ENCODE measurements around the gene DENND6B. TPM values are rescaled to one million over a fixed set of nuclear protein-coding genes. Genes with fewer than 3 reads are reported as not detected.

The DENND6B gene
- total RNA-seq, 1 experiment from 2014 or later = 2.5 TPM

DNA sequence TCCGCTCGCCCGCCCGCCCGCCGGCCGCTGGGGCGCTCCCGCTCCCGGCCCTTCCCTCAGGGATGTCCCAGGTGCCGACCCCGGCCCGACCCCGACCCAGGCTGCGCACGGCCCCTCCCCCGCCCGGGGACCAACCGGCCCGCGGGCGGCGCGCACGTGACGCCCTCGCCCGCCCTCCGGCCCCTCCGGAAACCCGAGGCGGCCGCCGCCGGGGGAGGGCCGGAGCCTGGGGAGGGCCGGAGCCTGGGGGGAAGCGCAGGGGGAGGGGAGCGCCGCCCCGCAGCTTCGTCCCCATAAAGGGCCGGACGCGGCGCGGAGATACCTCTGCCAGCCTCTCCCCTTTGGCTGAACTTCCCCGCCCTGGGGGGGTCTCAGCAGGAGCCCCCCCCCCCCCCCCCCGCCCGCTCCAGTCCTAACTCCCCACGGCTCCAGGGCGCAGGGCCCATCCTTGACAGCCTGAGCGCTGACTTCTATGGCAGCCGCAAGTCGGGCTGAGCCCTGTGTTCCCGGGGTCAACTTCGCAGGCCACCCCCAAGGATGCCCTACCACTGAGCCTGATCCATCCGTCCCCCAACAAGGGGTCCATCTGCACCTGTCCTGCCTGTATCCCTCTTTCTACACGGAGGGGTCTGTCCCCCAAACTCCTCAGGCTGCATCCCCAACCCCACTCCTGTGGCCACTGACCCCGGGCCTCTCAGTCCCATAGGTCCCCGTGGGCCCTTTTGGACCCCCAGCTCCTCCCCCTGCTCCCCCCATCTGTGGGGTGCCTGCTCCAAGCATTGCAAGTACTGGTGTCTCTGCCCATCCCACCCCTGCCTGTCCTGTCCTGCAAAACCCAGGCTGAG, 65.0 kb downstream of the DENND6B start, which contains the start of gene MAPK12 (continued):
- TF ChIP-seq FOXK1 (CRISPR knock-in tag; IDR thresholded peaks at IDR 0.05) = no peak

DNA sequence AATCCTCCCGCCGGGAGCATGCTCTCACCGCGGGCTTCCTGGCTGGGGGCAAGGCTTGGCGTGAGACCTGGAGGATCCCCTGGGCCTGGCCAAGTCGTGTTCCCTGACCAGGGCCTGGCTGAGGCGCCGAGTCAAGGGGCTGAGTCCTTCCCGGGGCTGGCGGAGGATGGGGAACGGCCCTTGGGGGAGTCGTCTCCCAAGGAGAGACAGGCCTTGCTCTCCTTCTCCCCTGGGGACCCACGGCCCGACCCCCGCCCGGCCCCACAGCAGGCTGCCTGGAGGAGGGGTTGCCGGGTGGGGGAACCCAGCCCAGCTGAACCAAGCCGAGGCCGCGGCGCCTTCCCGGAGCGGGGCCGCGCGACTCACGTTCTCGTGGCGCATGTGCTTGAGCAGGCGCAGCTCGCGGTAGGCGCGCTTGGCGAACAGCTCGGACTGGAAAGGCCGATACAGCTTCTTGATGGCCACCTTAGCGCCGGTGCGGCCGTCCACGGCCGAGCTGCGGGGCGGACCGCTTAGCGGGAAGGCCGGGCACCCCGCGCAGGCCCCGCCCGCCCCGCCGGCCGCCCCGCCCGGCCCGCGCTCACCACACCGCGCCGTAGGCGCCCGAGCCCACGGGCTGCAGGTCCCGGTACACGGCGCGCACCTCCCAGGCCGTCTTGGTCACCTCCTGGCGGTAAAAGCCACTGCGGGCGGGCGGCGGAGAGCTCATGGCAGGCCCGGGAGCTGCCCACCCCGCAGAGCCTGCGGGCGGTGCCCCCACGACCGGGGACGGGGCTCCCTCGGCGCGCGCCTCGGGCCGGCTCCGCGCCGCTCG, 65.8 kb downstream of the DENND6B start:
- ATAC-seq (peak; percentile 14), DNase-seq (ENCODE audit: low spot score) (peak; percentile 43)
- Mint-ChIP-seq H3K27ac (no peak overlapping the region), H3K9me3 (no peaks in the 10 kb centered on the region), H3K27me3 (ENCODE audit: low read depth) (peaks cover 16% of the 10 kb centered on the region), H3K4me1 (peaks cover 8% of the 10 kb centered on the region), H3K4me3 (peak overlapping the region; percentile 54), H3K36me3 (no peaks in the 10 kb centered on the region)
- ChIA-PET CTCF (interaction anchor here (0.6 to 3.7 kb wide), 10 partner anchors 8 to 205 kb away, joined by 3 to 21 read pairs (median 5); partner anchors contain the start of genes DENND6B and HDAC10), POLR2A (no interaction called here)
- TF ChIP-seq CREM (CRISPR knock-in tag; IDR thresholded peaks at IDR 0.05) (no peak), ZNF423 (CRISPR knock-in tag; IDR thresholded peaks at IDR 0.05) (0 out of 2 replicates have a peak, but pooled peaks have one; percentile 3), SMAD3 (CRISPR knock-in tag; IDR thresholded peaks at IDR 0.05; ENCODE audit: borderline replicate concordance) (0 out of 2 replicates have a peak, but pooled peaks have one; percentile 43), ZNF121 (CRISPR knock-in tag; IDR thresholded peaks at IDR 0.05) (no peak), ZNF219 (CRISPR knock-in tag; IDR thresholded peaks at IDR 0.05; ENCODE audit: borderline replicate concordance) (no peak), TEAD1 (CRISPR knock-in tag; IDR thresholded peaks at IDR 0.05) (0 out of 2 replicates have a peak, but pooled peaks have one; percentile 14)
- TF ChIP-seq, protein P1, sequence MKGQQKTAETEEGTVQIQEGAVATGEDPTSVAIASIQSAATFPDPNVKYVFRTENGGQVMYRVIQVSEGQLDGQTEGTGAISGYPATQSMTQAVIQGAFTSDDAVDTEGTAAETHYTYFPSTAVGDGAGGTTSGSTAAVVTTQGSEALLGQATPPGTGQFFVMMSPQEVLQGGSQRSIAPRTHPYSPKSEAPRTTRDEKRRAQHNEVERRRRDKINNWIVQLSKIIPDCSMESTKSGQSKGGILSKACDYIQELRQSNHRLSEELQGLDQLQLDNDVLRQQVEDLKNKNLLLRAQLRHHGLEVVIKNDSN (CRISPR knock-in tag; IDR thresholded peaks at IDR 0.05) = peak; percentile 46; the same call in 1 of the 2 replicates
- TF ChIP-seq, protein P2, sequence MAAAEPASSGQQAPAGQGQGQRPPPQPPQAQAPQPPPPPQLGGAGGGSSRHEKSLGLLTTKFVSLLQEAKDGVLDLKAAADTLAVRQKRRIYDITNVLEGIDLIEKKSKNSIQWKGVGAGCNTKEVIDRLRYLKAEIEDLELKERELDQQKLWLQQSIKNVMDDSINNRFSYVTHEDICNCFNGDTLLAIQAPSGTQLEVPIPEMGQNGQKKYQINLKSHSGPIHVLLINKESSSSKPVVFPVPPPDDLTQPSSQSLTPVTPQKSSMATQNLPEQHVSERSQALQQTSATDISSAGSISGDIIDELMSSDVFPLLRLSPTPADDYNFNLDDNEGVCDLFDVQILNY (CRISPR knock-in tag; IDR thresholded peaks at IDR 0.05) = 0 out of 2 replicates have a peak, but pooled peaks have one; percentile 15
- TF ChIP-seq, protein P3, sequence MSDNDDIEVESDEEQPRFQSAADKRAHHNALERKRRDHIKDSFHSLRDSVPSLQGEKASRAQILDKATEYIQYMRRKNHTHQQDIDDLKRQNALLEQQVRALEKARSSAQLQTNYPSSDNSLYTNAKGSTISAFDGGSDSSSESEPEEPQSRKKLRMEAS (CRISPR knock-in tag; IDR thresholded peaks at IDR 0.05) = peak; percentile 58; the same call in 1 of the 2 replicates
- TF ChIP-seq, protein P4, sequence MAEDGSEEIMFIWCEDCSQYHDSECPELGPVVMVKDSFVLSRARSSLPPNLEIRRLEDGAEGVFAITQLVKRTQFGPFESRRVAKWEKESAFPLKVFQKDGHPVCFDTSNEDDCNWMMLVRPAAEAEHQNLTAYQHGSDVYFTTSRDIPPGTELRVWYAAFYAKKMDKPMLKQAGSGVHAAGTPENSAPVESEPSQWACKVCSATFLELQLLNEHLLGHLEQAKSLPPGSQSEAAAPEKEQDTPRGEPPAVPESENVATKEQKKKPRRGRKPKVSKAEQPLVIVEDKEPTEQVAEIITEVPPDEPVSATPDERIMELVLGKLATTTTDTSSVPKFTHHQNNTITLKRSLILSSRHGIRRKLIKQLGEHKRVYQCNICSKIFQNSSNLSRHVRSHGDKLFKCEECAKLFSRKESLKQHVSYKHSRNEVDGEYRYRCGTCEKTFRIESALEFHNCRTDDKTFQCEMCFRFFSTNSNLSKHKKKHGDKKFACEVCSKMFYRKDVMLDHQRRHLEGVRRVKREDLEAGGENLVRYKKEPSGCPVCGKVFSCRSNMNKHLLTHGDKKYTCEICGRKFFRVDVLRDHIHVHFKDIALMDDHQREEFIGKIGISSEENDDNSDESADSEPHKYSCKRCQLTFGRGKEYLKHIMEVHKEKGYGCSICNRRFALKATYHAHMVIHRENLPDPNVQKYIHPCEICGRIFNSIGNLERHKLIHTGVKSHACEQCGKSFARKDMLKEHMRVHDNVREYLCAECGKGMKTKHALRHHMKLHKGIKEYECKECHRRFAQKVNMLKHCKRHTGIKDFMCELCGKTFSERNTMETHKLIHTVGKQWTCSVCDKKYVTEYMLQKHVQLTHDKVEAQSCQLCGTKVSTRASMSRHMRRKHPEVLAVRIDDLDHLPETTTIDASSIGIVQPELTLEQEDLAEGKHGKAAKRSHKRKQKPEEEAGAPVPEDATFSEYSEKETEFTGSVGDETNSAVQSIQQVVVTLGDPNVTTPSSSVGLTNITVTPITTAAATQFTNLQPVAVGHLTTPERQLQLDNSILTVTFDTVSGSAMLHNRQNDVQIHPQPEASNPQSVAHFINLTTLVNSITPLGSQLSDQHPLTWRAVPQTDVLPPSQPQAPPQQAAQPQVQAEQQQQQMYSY (CRISPR knock-in tag; IDR thresholded peaks at IDR 0.05) = no peak
- TF ChIP-seq, protein P5, sequence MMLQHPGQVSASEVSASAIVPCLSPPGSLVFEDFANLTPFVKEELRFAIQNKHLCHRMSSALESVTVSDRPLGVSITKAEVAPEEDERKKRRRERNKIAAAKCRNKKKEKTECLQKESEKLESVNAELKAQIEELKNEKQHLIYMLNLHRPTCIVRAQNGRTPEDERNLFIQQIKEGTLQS (CRISPR knock-in tag; conservative IDR thresholded peaks at IDR 0.05) = no peak
- TF ChIP-seq, protein P6, sequence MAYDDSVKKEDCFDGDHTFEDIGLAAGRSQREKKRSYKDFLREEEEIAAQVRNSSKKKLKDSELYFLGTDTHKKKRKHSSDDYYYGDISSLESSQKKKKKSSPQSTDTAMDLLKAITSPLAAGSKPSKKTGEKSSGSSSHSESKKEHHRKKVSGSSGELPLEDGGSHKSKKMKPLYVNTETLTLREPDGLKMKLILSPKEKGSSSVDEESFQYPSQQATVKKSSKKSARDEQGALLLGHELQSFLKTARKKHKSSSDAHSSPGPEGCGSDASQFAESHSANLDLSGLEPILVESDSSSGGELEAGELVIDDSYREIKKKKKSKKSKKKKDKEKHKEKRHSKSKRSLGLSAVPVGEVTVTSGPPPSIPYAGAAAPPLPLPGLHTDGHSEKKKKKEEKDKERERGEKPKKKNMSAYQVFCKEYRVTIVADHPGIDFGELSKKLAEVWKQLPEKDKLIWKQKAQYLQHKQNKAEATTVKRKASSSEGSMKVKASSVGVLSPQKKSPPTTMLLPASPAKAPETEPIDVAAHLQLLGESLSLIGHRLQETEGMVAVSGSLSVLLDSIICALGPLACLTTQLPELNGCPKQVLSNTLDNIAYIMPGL (CRISPR knock-in tag; IDR thresholded peaks at IDR 0.05) = 0 out of 2 replicates have a peak, but pooled peaks have one; percentile 39

All from WTC11 (cell line).